ENCODE data around the gene SUN1. TPM values are rescaled to one million over a fixed set of nuclear protein-coding genes. Genes with fewer than 3 reads are reported as not detected.
"Not testable (repeated sequence)": the region's sequence is repeated elsewhere in the genome, so short reads cannot be mapped to it uniquely, and the experiment has no call there.

Gene SUN1
- total RNA-seq, 1 donor: 73.4 TPM

DNA sequence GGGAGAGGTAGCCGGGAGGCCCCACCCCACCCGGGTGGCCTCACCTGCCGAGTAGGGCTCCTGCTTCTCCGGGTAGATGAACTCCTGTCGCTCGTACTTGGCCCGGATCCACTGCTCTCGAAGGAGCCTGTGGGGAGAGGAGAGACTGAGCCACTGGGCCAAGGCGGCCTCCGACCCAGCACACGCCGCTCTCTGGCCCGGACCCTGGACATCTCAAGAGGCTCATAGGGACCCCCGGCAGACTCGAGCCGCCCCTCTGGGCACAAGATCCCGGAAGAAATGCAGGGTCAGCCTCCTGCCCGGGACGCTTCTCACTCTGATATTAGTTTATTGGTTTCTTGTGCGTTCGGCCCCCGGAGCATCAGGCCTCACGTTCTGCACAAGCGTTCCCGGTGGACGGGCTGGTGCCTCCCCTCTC is 87.7 kb downstream of the SUN1 start:
- no peak overlapping the region for H3K4me3 ChIP-seq (ENCODE audit: low read depth, low read length)
- no peak for DNase-seq (ENCODE audit: low read depth)
- TF ChIP-seq, protein P1, sequence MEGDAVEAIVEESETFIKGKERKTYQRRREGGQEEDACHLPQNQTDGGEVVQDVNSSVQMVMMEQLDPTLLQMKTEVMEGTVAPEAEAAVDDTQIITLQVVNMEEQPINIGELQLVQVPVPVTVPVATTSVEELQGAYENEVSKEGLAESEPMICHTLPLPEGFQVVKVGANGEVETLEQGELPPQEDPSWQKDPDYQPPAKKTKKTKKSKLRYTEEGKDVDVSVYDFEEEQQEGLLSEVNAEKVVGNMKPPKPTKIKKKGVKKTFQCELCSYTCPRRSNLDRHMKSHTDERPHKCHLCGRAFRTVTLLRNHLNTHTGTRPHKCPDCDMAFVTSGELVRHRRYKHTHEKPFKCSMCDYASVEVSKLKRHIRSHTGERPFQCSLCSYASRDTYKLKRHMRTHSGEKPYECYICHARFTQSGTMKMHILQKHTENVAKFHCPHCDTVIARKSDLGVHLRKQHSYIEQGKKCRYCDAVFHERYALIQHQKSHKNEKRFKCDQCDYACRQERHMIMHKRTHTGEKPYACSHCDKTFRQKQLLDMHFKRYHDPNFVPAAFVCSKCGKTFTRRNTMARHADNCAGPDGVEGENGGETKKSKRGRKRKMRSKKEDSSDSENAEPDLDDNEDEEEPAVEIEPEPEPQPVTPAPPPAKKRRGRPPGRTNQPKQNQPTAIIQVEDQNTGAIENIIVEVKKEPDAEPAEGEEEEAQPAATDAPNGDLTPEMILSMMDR (IDR thresholded peaks at IDR 0.05; ENCODE audit: insufficient read depth, low read depth, low read length): no peak

DNA sequence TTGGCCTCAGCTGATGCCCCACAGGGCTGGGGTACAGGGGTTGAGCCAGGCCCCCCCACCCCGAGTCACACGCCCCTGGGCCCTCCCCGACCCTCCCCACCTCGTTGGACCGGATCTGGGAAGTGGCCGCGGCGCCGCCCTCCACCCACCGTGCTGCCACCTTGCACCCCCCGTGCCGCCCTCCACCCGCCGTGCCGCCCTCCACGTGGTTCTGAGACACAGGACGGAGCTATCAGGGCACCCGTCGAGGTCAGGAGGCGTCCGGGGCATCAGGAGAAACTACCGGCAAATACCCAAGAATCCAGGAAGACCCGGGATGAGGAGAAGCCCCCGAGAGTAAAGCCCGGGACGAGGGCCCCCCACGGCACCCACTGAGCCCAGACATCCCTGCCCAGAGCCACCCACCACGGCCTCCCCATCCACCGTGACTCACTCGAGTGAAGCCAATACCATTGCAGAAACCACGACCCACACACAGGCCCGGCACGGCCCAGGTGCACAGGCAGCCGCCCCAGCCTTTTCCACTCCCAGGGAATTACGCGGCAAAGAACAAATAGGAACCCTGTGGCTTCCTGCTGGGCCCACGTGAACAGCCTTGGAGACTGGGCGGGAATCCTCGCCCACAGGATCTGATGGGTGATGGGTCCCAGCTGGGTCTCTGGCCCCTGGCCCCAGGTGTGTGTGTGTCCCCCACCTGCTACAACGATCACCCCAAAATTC is 88.2 kb downstream of the SUN1 start:
- H3K4me3 ChIP-seq (ENCODE audit: low read depth, low read length): no peak overlapping the region
- TF ChIP-seq, protein P1 (IDR thresholded peaks at IDR 0.05; ENCODE audit: insufficient read depth, low read depth, low read length): no peak
- no peak for DNase-seq (ENCODE audit: low read depth)

DNA sequence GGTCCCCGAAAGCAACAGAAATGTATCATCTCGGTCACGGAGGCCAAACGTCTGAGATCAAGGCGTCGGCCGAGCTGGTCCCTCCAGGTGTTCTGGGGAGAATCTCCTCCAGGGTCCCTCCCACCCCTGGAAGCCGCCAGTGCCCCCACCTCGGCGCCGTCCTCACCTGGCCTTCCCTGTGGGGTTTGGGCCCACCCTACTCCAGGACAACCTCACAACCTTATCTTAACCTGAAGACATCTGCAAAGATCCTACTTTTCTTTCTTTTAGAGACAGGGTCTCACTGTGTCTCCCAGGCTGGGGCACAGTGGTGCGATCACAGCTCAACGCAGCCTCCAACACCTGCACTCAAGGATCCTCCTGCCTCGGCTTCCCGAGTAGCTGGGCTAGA is 88.8 kb downstream of the SUN1 start:
- TF ChIP-seq, protein P1 (IDR thresholded peaks at IDR 0.05; ENCODE audit: insufficient read depth, low read depth, low read length): no peak
- no peak overlapping the region for H3K4me3 ChIP-seq (ENCODE audit: low read depth, low read length)
- no peak for DNase-seq (ENCODE audit: low read depth)

DNA sequence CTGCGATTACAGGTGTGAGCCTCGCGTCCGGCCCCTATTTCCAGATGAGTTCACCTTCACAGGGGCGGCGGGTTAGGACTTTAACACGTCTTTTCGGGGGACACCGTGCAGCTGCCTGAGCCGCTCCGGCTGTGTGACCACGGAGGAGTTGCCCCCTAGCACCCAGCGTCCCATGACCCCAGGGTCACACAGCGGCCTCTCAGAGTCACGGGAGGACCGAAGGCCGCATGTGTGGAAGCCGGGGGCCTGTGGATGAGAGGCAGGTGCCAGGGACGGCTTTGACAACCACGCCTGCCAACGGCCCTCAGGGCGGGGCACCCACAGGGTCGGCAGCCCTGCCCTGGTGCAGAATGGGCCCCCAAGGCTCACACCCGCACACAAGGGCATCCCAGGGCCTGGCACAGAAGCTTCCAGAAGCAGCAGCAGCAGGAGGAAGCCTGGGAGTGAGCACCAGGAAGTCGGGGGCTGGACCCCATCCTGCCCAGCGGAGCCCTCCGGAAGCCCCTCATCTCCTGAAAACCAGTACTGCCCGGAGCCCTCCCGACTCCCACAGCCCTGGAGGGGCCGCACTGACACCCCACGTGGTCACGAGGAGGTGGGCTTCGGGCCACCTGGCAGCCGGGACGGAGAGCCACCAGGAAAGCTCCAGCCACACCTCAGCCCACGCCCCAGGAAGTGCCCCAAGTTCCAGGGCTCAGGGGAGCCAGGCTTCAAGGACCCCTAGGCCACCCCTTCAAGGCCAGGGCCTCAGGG is 89.5 kb downstream of the SUN1 start:
- H3K4me3 ChIP-seq (ENCODE audit: low read depth, low read length): no peak overlapping the region
- TF ChIP-seq, protein P1 (IDR thresholded peaks at IDR 0.05; ENCODE audit: insufficient read depth, low read depth, low read length): no peak
- no peak for DNase-seq (ENCODE audit: low read depth)

DNA sequence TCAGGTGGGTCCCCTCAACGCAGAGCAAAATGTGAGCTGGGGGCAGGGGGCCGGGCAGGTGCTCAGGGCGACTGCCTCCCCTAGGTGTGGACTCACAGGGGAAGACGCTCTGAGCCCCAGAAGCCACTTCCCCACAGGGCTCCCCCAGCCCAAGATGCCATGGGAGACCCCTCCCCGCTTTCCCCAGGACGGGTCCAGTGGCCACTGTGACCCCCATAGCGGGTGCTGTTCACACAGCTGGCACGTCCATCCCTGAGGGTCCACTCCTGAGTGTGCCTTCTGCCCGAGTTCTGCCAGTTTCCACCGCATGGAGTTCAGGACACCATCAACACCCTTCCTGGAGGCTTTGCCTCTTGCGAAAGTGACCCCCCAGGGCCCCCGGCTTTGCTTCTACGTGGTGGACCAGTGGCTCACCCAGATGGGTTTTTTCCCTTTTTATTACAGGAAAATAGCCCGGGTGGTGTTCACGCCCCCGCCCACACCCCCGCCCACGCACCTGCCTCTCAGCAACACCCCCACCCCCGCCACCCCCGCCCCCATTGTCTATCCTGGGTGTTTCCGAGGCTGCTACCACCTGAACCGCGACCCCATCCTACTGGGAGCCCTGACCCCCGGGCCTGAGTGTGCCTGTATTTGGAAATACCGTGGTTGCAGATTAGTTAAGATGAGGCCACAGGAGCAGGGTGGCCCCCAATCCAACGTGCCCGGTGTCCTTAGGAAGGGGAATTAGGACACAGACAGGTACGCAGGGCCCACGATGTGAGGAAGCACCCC is 90.2 kb downstream of the SUN1 start:
- H3K4me3 ChIP-seq (ENCODE audit: low read depth, low read length): no peak overlapping the region
- no peak for DNase-seq (ENCODE audit: low read depth)
- TF ChIP-seq, protein P1 (IDR thresholded peaks at IDR 0.05; ENCODE audit: insufficient read depth, low read depth, low read length): no peak

DNA sequence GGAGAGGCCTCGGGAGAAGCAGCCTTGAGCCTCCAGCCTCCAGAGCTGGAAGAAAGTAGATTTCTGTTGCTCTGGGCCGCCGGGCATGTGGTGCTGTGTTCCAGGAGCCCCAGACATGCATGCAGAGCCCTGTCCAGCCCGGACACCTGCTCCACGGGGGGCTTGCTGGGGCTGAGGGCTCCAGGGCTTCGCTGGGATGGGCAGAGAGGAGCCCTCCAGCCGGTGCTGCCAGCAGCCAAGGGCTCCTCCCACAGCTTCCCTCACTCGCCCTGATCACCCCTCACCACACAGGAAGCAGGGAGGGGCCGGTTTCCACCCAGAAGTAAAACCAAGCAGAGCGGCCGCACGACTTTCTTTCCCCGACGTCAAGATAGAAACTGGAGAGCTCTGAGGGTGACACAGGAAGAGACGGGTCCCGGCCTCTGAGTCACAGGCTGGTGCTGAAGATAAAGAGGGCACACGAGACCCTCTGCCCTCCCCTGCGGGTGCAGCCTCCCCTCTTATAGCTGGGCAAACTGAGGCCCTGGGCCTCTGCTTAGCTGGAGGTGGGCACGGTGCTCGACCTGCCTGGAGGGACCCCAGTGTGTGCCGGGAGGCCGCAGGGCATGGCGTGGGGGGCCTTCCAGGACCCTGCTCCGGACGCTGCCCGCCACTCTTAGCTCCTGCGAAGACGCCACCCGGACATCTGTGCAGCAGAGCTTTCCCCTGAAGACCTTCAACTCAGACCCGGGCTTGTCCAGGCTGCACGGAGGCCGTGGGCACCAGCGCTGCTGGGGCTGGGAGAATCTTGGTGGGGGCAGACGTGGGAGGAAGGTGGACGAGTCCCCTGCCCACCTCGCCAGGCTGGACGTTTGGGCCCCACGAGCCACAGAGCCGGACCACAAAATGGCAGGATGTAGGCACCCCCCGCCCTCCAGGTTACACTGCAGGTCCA is 91.1 kb downstream of the SUN1 start:
- peak; percentile 77 for DNase-seq (ENCODE audit: low read depth)
- TF ChIP-seq, protein P1 (IDR thresholded peaks at IDR 0.05; ENCODE audit: insufficient read depth, low read depth, low read length): no peak
- H3K4me3 ChIP-seq (ENCODE audit: low read depth, low read length): no peak overlapping the region

DNA sequence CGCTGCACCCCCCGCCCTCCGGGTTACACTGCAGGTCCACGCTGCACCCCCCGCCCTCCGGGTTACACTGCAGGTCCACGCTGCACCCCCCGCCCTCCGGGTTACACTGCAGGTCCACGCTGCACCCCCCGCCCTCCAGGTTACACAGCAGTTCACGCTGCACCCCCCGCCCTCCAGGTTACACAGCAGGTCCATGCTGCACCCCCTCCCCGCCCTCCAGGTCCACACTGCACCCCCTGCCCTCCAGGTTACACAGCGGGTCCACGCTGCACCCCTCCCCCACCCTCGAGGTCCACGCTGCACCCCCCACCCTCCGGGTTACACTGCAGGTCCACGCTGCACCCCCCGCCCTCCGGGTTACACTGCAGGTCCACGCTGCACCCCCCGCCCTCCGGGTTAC is 91.8 kb downstream of the SUN1 start:
- not testable (repeated sequence) for H3K4me3 ChIP-seq (ENCODE audit: low read depth, low read length); DNase-seq (ENCODE audit: low read depth)
